K562 (cell line): ENCODE results near the gene C11orf91. TPM values are rescaled to one million over a fixed set of nuclear protein-coding genes. Genes with fewer than 3 reads are reported as not detected.
"Not testable (repeated sequence)": the region's sequence is repeated elsewhere in the genome, so short reads cannot be mapped to it uniquely, and the experiment has no call there.

Experiments used
- ATAC-seq: fragments of 200-7000 bp; cut with Tn5 transposase; 3 replicates; pipeline ENCODE4 v1.9.1; 2020; ENCODE audit warnings: moderate library complexity
- BruUV-seq: library from RNA; stranded (reverse); fragments of 400-500 nt; replicated peaks from 2 replicates; lab custom pipeline; 2021; lab: Mats Ljungman, UMichigan
- CTCF ChIA-PET: fragments of 300-600 bp; formaldehyde crosslinking; extraction: SDS; loops from one replicate; lab custom pipeline; 2021; ENCODE audit warnings: low intra/inter-chr PET ratio; lab: Yijun Ruan, JAX
- POLR2A ChIA-PET: fragments of 300-600, 350-650 bp; sonication (Branson Sonifier 250); formaldehyde crosslinking; extraction: SDS; loops from one replicate; lab custom pipeline; 2021; ENCODE audit warnings: antibody characterized with exemption, inconsistent platforms; lab: Yijun Ruan, JAX
- DNase-seq, 4 experiments: peaks; one replicate each; pipeline versions ENCODE4 v3.0.0 to v3.0.0-alpha.2; 2011 to 2018; ENCODE audit warnings: low spot score in 3 of 4, mixed read lengths in 3 of 4; ENCODE audit errors: extremely low read depth in 1 of 4
- FAIRE-seq: peaks from 2 replicates; lab custom pipeline; 2011; peaks lifted over from hg19 to GRCh38; lab: Jason Lieb, UNC
- H2AFZ ChIP-seq: 2 replicates; pipeline ENCODE4 v1.6.0; 2011; ENCODE audit warnings: low read depth, low read length, control low read depth, inconsistent platforms
- H3K27ac ChIP-seq: fragments of 200-600 bp; 3 replicates; pipeline ENCODE4 v1.8.0; 2011; ENCODE audit warnings: low read depth, mild to moderate bottlenecking, control low read depth, inconsistent platforms, low read length, moderate library complexity, mixed read lengths; ENCODE audit errors: extremely low read depth
- H3K27me3 ChIP-seq, 2 experiments: fragments of 300-600 bp in 1 of 2; 2 replicates in 1 of 2; 3 replicates in 1 of 2; pipeline versions ENCODE4 v1.6.0 to v1.8.0; 2011; ENCODE audit warnings: inconsistent platforms in 2 of 2, low read length in 2 of 2, mild to moderate bottlenecking in 1 of 2, mixed read lengths in 1 of 2, moderate library complexity in 1 of 2; ENCODE audit not compliant: control insufficient read depth in 2 of 2, insufficient read depth in 2 of 2
- H3K36me3 ChIP-seq: fragments of 300-600 bp; 3 replicates; pipeline ENCODE4 v1.8.0; 2011; ENCODE audit warnings: mild to moderate bottlenecking, low read length, inconsistent platforms; ENCODE audit not compliant: control insufficient read depth, insufficient read depth
- H3K4me1 ChIP-seq, 2 experiments: fragments of 200-600 bp in 1 of 2; replicated peaks in 1 of 2; 2 replicates in 1 of 2; 3 replicates in 1 of 2; pipeline versions ENCODE4 v1.5.1 to v1.8.0; 2011; ENCODE audit warnings: inconsistent platforms in 2 of 2, low read length in 2 of 2, mild to moderate bottlenecking in 1 of 2, mixed read lengths in 1 of 2, moderate library complexity in 1 of 2; ENCODE audit not compliant: control insufficient read depth in 2 of 2, insufficient read depth in 2 of 2
- H3K4me2 ChIP-seq: 2 replicates; pipeline ENCODE4 v1.6.1; 2011; ENCODE audit warnings: low read length, control low read depth, inconsistent platforms, mixed read lengths; ENCODE audit not compliant: insufficient read depth
- H3K4me3 ChIP-seq: fragments of 200-600 bp; sonication (generic), shearing (Covaris generic); 2 replicates; pipeline ENCODE4 v1.5.1; 2016; ENCODE audit warnings: control low read depth, inconsistent platforms
- H3K79me2 ChIP-seq: fragments of 200-600 bp; 3 replicates; pipeline ENCODE4 v1.8.0; 2011; ENCODE audit warnings: low read length, inconsistent platforms; ENCODE audit not compliant: control insufficient read depth, insufficient read depth
- H3K9ac ChIP-seq, 2 experiments: 2 replicates each; pipeline versions ENCODE4 v1.6.0 to v1.6.1; 2011; ENCODE audit warnings: low read depth in 2 of 2, low read length in 2 of 2, control low read depth in 1 of 2, inconsistent platforms in 1 of 2, mild to moderate bottlenecking in 1 of 2, mixed read lengths in 1 of 2; ENCODE audit not compliant: insufficient read depth in 1 of 2
- H3K9me1 ChIP-seq: one replicate; pipeline ENCODE4 v1.6.0; 2011; ENCODE audit warnings: inconsistent platforms, mild to moderate bottlenecking, low read length, moderate library complexity; ENCODE audit not compliant: control insufficient read depth, insufficient read depth
- H3K9me3 ChIP-seq: replicated peaks from 2 replicates; pipeline ENCODE4 v1.5.1; 2011; ENCODE audit warnings: low read depth, low read length, inconsistent platforms; ENCODE audit not compliant: control insufficient read depth, insufficient read depth
- H4K20me1 ChIP-seq: replicated peaks from 2 replicates; pipeline ENCODE4 v1.6.1; 2011; ENCODE audit warnings: low read length, inconsistent platforms, mixed read lengths; ENCODE audit not compliant: control insufficient read depth, insufficient read depth
- FOXP1 ChIP-seq: sonication (generic); formaldehyde crosslinking; IDR thresholded peaks from 2 replicates; pipeline ENCODE4 v1.8.0; 2022; ENCODE audit warnings: mild to moderate bottlenecking, missing genetic modification reagents
- MAFK ChIP-seq: IDR thresholded peaks from 2 replicates; pipeline ENCODE4 v1.6.1; 2011; ENCODE audit warnings: low read length, improper control_type of control experiment
- NFE2 ChIP-seq: IDR thresholded peaks from 2 replicates; pipeline ENCODE4 v1.6.1; 2014; ENCODE audit warnings: antibody characterized with exemption, low read depth
- POLR3G ChIP-seq: IDR thresholded peaks from 2 replicates; pipeline ENCODE4 v1.6.1; 2011; ENCODE audit not compliant: insufficient read length, insufficient replicate concordance; ENCODE audit errors: extremely low read depth
- WGBS: fragments of 100-300 bp; shearing (Covaris generic); methylation state at CpG from one replicate; pipeline ENCODE4 v1.1.6; 2016; ENCODE audit warnings: low coverage, mixed read lengths; ENCODE audit not compliant: insufficient coverage; ENCODE audit errors: missing lambda C conversion rate; 5-methylcytosine and 5-hydroxymethylcytosine counted together
- in situ Hi-C: fragments of 300-500 bp; cut with MboI; formaldehyde crosslinking; loops from 4 replicates; pipeline ENCODE4 v1.15.0; 2018; ENCODE audit warnings: inconsistent platforms, mixed read lengths
- intact Hi-C: fragments of 100-400 bp; cut with micrococcal nuclease; formaldehyde crosslinking; loops from 2 replicates; pipeline ENCODE4 v1.14.2; 2022
- polyA plus RNA-seq, 8 experiments: library from polyadenylated mRNA; depleted of rRNA in 4 of 8; stranded (reverse) in 5 of 8; unstranded in 3 of 8; fragments of >200 nt; fragmentation: Nextera tagmentation in 2 of 8; fragmentation: Illumina TruSeq in 1 of 8; extraction: Ambion mirVana in 2 of 8; extraction: Trizol in 1 of 8; gene quantifications; 2 replicates each; pipeline versions ENCODE4 v1.2.1 to v1.2.3, GENCODE V29; 2011 to 2014; ENCODE audit warnings: inconsistent platforms in 1 of 8, missing spikeins in 1 of 8
- total RNA-seq, 7 experiments: library from RNA; depleted of rRNA in 6 of 7; stranded (reverse); fragments of >200 nt in 6 of 7; fragmentation: Illumina TruSeq in 2 of 7; extraction: Trizol in 2 of 7; gene quantifications; 2 replicates each; pipeline versions ENCODE4 v1.2.1 to v1.2.3, GENCODE V29; 2011 to 2021; ENCODE audit warnings: low replicate concordance in 1 of 7
- TF ChIP-seq, protein P1 (sequence below): fragments of 450-650 bp; IDR thresholded peaks from 2 replicates; pipeline ENCODE4 v1.6.1; 2016; ENCODE audit warnings: missing biosample characterization, missing genetic modification characterization
- TF ChIP-seq, protein P2 (sequence below), 3 experiments: fragments of 200-800 bp in 1 of 3; fragments of 250-450 bp in 1 of 3; fragments of 450-650 bp in 1 of 3; sonication (Bioruptor Pico) in 1 of 3; sonication (Bioruptor generic) in 1 of 3; formaldehyde crosslinking in 1 of 3; IDR thresholded peaks; 2 replicates each; pipeline versions ENCODE4 v1.6.1 to v1.8.0; 2016 to 2022; ENCODE audit warnings: mild to moderate bottlenecking in 2 of 3, missing genetic modification characterization in 2 of 3, missing compliant biosample characterization in 1 of 3, moderate library complexity in 1 of 3
- TF ChIP-seq, protein P3 (sequence below): fragments of 250-450 bp; sonication (Bioruptor Pico); IDR thresholded peaks from 2 replicates; pipeline ENCODE4 v1.4.0; 2020; ENCODE audit warnings: mild to moderate bottlenecking, moderate library complexity

The C11orf91 gene
- total and polyA plus RNA-seq, 9 of the 15 experiments (the other 6 are each of a cell fraction or from before 2014, with no cell fraction given) = not detected

DNA sequence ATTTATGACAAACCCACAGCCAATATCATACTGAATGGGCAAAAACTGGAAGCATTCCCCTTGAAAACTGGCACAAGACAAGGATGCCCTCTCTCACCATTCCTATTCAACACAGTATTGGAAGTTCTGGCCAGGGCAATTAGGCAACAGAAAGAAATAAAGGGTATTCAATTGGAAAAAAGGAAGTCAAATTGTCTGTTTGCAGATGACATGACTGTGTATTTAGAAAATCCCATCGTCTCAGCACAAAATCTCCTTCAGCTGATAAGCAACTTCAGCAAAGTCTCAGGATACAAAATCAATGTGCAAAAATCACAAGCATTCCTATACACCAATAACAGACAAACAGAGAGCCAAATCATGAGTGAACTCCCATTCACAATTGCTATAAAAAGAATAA is 26.9 kb upstream of the C11orf91 start:
- peaks cover 21 to 55% of the 10 kb centered on the region in 2 experiments for H3K4me1 ChIP-seq
- intact Hi-C loops, FAIRE-seq: not testable (repeated sequence)

DNA sequence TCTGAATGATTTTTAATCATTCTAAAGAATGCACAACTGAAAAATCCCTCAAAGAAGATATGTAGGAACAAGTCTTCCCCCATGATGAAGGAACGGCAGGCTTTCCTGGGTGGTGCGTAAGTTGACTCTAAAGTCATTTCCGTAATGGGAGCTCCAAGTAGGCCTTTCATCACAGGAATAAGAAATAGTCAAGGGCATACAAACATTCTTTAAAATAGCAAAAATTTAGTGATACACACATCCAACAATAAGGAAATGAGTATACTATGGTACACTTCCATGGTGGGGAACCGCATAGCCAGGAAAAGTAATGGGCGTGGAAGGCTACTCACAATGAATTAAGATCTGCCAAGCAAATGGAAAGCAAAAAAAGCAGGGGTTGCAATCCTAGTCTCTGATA is 24.9 kb upstream of the C11orf91 start:
- CTCF ChIA-PET = no interaction called here
- H3K4me2 ChIP-seq = no peak overlapping the region
- in situ Hi-C loops = no loop called here
- TF ChIP-seq FOXP1 (CRISPR knock-in tag) (no peak), MAFK (no peak), POLR3G (no peak)
- TF ChIP-seq, protein P1, sequence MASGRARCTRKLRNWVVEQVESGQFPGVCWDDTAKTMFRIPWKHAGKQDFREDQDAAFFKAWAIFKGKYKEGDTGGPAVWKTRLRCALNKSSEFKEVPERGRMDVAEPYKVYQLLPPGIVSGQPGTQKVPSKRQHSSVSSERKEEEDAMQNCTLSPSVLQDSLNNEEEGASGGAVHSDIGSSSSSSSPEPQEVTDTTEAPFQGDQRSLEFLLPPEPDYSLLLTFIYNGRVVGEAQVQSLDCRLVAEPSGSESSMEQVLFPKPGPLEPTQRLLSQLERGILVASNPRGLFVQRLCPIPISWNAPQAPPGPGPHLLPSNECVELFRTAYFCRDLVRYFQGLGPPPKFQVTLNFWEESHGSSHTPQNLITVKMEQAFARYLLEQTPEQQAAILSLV (tag) = no peak
- TF ChIP-seq, protein P2, sequence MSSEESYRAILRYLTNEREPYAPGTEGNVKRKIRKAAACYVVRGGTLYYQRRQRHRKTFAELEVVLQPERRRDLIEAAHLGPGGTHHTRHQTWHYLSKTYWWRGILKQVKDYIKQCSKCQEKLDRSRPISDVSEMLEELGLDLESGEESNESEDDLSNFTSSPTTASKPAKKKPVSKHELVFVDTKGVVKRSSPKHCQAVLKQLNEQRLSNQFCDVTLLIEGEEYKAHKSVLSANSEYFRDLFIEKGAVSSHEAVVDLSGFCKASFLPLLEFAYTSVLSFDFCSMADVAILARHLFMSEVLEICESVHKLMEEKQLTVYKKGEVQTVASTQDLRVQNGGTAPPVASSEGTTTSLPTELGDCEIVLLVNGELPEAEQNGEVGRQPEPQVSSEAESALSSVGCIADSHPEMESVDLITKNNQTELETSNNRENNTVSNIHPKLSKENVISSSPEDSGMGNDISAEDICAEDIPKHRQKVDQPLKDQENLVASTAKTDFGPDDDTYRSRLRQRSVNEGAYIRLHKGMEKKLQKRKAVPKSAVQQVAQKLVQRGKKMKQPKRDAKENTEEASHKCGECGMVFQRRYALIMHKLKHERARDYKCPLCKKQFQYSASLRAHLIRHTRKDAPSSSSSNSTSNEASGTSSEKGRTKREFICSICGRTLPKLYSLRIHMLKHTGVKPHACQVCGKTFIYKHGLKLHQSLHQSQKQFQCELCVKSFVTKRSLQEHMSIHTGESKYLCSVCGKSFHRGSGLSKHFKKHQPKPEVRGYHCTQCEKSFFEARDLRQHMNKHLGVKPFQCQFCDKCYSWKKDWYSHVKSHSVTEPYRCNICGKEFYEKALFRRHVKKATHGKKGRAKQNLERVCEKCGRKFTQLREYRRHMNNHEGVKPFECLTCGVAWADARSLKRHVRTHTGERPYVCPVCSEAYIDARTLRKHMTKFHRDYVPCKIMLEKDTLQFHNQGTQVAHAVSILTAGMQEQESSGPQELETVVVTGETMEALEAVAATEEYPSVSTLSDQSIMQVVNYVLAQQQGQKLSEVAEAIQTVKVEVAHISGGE (CRISPR knock-in tag; IDR thresholded peaks at IDR 0.05) = no peak
- TF ChIP-seq, protein P3, sequence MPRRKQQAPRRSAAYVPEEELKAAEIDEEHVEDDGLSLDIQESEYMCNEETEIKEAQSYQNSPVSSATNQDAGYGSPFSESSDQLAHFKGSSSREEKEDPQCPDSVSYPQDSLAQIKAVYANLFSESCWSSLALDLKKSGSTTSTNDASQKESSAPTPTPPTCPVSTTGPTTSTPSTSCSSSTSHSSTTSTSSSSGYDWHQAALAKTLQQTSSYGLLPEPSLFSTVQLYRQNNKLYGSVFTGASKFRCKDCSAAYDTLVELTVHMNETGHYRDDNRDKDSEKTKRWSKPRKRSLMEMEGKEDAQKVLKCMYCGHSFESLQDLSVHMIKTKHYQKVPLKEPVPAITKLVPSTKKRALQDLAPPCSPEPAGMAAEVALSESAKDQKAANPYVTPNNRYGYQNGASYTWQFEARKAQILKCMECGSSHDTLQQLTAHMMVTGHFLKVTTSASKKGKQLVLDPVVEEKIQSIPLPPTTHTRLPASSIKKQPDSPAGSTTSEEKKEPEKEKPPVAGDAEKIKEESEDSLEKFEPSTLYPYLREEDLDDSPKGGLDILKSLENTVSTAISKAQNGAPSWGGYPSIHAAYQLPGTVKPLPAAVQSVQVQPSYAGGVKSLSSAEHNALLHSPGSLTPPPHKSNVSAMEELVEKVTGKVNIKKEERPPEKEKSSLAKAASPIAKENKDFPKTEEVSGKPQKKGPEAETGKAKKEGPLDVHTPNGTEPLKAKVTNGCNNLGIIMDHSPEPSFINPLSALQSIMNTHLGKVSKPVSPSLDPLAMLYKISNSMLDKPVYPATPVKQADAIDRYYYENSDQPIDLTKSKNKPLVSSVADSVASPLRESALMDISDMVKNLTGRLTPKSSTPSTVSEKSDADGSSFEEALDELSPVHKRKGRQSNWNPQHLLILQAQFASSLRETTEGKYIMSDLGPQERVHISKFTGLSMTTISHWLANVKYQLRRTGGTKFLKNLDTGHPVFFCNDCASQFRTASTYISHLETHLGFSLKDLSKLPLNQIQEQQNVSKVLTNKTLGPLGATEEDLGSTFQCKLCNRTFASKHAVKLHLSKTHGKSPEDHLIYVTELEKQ (CRISPR knock-in tag) = no peak

More for the DNA sequence above, 26.9 kb upstream of the C11orf91 start:
- POLR2A ChIA-PET, ATAC-seq, H3K4me3 ChIP-seq, BruUV-seq, H2AFZ ChIP-seq, H3K27ac ChIP-seq, H3K4me2 ChIP-seq, H3K9me1 ChIP-seq, DNase-seq, H3K9me3 ChIP-seq, in situ Hi-C loops, CTCF ChIA-PET, H3K9ac ChIP-seq, H3K27me3 ChIP-seq: not testable (repeated sequence)
- 9% methylated on average over 1 of the region's 1 CpG for WGBS
- Histone ChIP-seq H3K79me2 (peaks cover 85% of the 10 kb centered on the region), H4K20me1 (peaks cover 24% of the 10 kb centered on the region), H3K36me3 (peaks cover 33% of the 10 kb centered on the region)
- TF ChIP-seq NFE2 = 0 out of 2 replicates have a peak, but pooled peaks have one; percentile 5

More for the DNA sequence above, 24.9 kb upstream of the C11orf91 start:
- H3K9me3 ChIP-seq = no peaks in the 10 kb centered on the region
- H3K4me1 ChIP-seq = peaks cover 27 to 43% of the 10 kb centered on the region in 2 experiments
- no peak overlapping the region for H2AFZ ChIP-seq
- no peak overlapping the region for H3K9ac ChIP-seq
- BruUV-seq = no TSS peak
- no peak overlapping the region for H3K27ac ChIP-seq
- WGBS = 76% methylated on average over 5 of the region's 5 CpGs
- ATAC-seq = no peak
- intact Hi-C loops = no loop called here
- no peak overlapping the region for H3K4me3 ChIP-seq
- H3K36me3 ChIP-seq = peaks cover 39% of the 10 kb centered on the region
- POLR2A ChIA-PET = interaction anchor here (0.6 to 1.4 kb wide), 4 partner anchors 9 to 506 kb away, joined by 3 to 7 read pairs (median 3); partner anchors contain the start of gene C11orf91
- H3K9me1 ChIP-seq = peaks cover 10% of the 10 kb centered on the region
- DNase-seq = no peak
- no peaks in the 10 kb centered on the region for H3K27me3 ChIP-seq
- H3K79me2 ChIP-seq = peaks cover 82% of the 10 kb centered on the region
- peaks cover 31% of the 10 kb centered on the region for H4K20me1 ChIP-seq
- no peak for FAIRE-seq
